HuH-7.5 (cell line): ENCODE data around the gene ITGB4.

Experiments used
- DNase-seq: peaks from one replicate; pipeline ENCODE4 v3.0.0; 2011; ENCODE audit warnings: low spot score

Gene ITGB4

GRCh38 chr17:75720656-75721462, at the start of gene ITGB4:
Gene ITGB4 (plus strand): TSS chr17:75721459. CDS start chr17:75724704, 3,245 bp downstream.
- DNase-seq = peak; percentile 72

- DNase-seq = no peak
Measured at GRCh38 chr17:75672011-75672410, 49.2 kb upstream of the ITGB4 start.

- no peak for DNase-seq
Measured at GRCh38 chr17:75673487-75673886, 47.8 kb upstream of the ITGB4 start.

DNA sequence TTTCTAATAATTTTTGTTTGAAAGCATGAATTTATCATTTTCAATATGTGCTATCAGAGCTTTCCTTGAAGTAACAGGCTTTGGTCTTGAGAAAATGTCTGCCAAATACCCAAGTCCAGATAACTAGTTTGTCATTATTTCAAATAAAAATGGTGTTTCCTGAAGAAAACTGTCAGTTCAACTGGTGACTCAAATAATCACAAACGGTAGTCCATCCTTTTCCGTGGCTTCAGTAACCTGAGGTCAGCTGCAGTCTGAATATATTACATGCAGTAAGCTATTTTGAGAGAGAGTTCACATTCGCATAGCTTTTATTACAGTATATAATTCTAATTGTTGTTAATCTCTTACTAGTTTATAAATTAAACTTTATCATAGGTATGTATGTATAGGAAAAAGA, 44.8 kb upstream of the ITGB4 start:
- no peak for DNase-seq

GRCh38 chr17:75679706-75680211, 41.5 kb upstream of the ITGB4 start:
- no peak for DNase-seq

DNA sequence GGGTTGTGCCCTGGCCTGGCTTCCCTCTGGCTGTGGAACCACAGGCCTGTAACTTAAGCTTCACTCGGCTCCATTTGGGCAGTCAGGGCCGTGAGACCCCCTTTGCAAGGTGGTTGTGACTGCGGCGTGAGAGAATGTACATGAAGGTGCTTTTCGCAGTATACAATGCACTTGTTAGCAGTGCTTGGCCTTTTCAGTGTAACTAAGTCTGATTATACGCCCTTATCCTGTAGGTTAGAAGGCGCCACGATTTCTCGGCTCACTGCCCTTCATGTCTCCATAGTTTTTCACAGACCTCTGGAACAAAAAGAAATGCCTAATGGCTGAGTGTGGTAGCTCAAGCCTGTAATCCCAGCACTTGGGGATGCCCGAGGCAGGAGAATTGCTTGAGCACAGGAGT, 40.8 kb upstream of the ITGB4 start:
- no peak for DNase-seq

DNA sequence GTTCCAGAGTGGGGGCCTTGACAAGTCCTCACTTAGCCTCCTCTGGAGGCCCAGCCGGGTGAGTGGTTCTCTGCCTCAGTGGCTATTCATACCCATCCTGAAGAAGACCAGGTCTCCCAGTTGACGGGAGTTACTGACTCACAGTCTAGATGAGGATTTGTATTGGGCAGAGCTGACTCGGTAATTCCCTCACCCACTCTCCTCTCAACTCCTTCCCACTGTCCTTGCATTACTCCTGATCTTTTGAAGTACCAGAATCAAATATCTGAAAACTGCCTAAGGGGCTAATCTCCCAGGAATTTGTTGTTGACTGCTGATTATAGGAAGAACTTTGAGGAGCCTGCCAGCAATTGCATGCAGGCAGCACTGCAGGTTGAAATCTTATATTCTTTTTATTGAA, 40.0 kb upstream of the ITGB4 start:
- no peak for DNase-seq

DNA sequence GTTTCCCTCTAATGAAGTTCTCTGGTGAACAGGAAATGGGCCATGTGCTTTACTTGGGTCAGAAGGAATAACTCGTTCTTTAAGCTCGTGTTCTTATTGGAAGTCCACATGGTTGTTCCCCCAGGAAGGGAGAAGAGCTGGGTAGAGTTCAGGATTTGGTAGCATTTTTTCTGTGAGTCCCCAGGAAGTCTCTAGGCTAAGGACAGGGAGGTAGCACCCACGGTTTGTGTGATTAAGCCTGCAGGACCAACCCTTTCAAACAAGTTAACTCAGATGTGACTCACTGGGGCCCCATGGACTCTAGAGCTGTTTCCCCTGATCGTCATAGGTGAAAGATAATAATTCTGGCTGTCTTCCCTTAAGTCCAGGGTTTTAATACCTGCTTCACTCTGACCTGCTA, 37.7 kb upstream of the ITGB4 start:
- DNase-seq = no peak

GRCh38 chr17:75684249-75684648, 37.0 kb upstream of the ITGB4 start:
- DNase-seq = no peak

DNA sequence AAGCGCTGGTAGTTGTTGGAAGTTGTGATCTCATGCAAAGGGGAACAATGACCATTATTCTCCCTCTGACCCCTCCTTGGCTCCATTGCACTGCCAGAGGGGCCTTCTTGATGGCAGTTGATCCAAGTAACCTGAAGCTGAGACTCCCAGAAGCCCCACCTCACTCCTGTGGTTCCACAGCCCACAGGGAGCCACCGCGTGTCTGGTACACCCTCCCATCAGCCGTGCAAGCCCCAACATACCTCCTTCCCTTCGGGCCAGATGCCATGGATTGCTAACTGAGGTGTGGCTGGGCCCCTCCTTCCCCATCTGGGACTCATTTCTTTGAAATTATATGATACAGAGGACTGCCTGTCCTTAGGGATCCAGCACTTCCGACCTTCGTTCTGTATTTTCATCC, 36.3 kb upstream of the ITGB4 start:
- DNase-seq = no peak

DNA sequence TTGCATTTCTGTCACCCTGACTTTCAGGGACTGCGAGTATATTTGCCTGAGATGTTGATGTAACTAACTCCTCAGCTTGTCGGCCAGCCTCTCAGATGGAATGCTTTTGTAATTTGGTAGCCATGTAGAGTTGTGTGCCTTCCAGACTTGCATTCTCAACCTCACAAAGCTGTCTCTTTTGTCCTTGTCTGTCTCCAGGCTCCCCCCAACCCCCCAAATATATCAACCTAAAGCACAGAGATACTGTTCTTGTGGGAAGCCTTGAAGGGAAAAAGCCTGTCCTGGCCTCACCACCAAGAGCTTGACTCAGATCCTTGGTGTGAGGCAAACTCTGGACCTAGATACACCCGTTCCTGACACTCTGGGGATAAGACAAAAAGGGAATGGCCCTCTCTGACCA, 35.8 kb upstream of the ITGB4 start:
- no peak for DNase-seq

GRCh38 chr17:75688209-75688825, 32.9 kb upstream of the ITGB4 start:
- no peak for DNase-seq

DNA sequence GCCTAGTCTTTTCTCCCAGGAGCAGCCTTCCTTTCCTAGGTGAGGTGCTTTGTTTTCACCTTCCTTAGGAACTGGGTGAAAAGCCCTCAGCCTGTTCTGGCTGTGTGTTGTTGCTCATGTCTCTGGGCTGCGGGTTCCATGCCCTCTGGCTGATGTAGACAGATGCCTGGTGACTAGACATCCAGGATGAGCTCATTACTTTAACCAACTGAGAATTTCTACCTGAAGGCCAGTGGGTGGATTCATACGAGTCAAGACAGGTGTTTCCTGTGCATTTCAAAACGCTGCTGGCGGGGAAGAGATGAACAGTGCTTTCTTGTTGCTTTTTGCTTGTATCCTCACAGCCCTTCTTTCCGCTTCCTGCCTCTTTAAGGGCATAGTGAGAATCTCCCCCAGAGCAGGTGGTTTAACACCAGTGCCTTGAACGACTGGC, 31.8 kb upstream of the ITGB4 start:
- no peak for DNase-seq

DNA sequence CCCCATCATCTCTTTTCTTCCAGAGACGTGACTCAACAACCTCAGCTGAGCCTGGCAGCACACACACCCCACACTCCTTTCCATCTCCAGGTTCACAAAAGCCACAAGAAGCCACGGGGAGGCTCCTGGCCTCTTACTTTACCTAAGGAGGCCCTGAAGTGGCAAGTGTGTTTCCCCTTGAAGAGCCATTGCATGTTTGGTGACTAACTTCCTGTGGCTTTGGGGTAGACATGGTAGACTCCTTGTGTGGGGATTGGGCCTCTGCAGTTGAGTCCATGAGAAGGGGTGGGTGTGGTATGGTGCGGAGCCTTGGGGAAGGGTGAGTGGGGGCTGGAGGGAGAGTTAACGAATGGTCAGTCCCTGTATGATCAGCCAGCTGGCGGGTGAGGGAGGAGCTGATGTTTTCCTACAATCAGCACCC, 29.9 kb upstream of the ITGB4 start:
- no peak for DNase-seq

- no peak for DNase-seq
Measured at GRCh38 chr17:75691801-75692626, 29.2 kb upstream of the ITGB4 start.

DNA sequence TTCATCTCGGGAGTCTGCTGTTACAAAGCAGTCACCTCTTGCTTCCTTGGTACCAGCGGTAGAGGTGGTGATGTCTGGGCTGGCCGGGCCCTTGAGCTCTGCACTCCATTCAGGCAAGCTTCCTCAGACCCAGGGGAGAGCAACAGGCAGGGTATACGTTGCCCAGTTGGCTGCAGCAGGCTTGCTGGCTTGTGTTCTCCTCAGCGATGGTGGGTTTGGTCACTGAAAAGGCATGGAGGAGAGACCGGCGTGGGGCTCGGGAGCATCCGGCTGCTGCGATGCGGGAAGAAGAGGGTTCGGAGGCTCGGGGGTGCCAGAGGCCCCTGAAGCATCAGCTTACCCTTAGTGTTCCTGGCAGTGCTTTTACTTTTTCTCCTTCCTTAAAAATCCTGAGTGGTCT, 28.3 kb upstream of the ITGB4 start:
- no peak for DNase-seq

GRCh38 chr17:75693500-75694481, 27.5 kb upstream of the ITGB4 start:
- no peak for DNase-seq

DNA sequence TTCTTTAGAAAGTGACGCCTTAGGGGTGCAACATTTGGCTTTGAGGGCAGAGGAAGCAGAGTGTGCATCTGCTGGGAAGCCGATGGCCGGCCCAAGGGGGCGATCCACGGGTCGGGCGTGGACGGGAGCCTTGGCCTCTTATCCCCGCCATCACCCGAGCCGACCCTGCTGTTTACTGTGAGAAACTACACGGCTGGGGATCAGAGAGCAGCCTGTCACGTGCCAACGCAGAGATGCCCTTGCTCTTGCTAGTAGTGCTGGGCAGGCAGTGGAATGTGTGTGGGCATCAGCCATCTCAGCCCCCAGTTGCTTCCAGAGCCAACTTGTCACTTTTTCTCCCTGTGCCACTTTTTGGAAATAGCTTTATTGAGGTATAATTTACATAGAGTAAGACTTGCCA, 26.7 kb upstream of the ITGB4 start:
- DNase-seq = no peak

- DNase-seq = no peak
Measured at GRCh38 chr17:75695141-75695829, 26.0 kb upstream of the ITGB4 start.

GRCh38 chr17:75695830-75696271, 25.4 kb upstream of the ITGB4 start:
- DNase-seq = no peak
